DOHH2 (cell line): ENCODE results near the gene RNU2-1.

Experiments
- CTCF ChIP-seq: fragments of 200-600 bp; sonication (generic); IDR thresholded peaks from one replicate; pipeline ENCODE4 v1.5.1; 2014; ENCODE audit warnings: antibody characterized with exemption, mild to moderate bottlenecking, low read depth, low read length; ENCODE audit not compliant: poor library complexity, severe bottlenecking
- EZH2phosphoT487 ChIP-seq: fragments of 200-600 bp; sonication (generic); IDR thresholded peaks from 2 replicates; pipeline ENCODE4 v1.6.1; 2017; ENCODE audit warnings: borderline replicate concordance, mild to moderate bottlenecking, antibody characterized with exemption, low read length, moderate library complexity, mixed read lengths

DNA sequence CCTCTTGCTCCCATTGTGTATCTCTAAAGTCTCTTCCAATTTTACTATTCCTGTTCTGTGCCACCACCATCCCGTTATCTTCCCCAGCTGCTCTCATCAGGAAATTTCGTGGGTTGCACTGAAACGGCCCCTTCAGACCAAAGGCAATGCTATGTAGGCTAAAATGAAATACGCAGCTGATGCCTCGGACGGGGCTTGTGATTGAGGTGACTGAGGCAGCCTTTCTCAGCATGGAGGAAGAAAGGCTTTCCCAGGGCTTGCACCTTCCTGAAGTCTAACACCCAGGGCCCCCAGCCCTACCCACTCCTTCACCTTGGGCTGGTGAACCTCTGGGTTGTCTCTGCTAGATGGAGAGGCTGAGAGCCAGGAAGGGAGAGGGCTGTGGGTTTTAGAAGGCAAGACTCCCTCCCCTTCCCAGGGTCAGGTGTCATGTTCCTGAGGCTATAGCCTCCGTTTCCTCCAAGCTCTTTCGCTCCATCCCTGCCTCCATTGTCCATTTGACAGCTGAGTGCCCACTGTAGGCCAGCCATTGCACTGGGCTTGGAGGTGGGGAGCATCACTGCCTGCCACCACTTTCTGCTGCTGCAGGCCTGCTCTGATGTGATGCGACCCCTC, 13.2 kb downstream of the RNU2-1 start:
- TF ChIP-seq CTCF = no peak
- TF ChIP-seq EZH2phosphoT487 = no peak
